Ovary (tissue), 9 donors: ENCODE results near the gene SNAI3. TPM values are rescaled to one million over a fixed set of nuclear protein-coding genes. Genes with fewer than 3 reads are reported as not detected.

Experiments
- DNase-seq, 5 donors: peaks; one replicate each; pipeline ENCODE4 v3.0.0-alpha.2; 2019 to 2020
- H3K27ac ChIP-seq, 2 donors: fragments of 200-600 bp; one replicate each; pipeline versions ENCODE4 v1.5.1 to v1.8.0; 2019 to 2022
- H3K27me3 ChIP-seq: fragments of 200-600 bp; one replicate; pipeline ENCODE4 v1.8.0; 2022
- H3K36me3 ChIP-seq: fragments of 200-600 bp; sonication (generic); one replicate; pipeline ENCODE4 v1.5.1; 2019
- H3K4me1 ChIP-seq: one replicate; pipeline ENCODE4 v1.8.1; 2013; ENCODE audit warnings: mild to moderate bottlenecking, moderate library complexity; ENCODE audit not compliant: insufficient read depth
- H3K4me3 ChIP-seq: fragments of 200-600 bp; sonication (generic); one replicate; pipeline ENCODE4 v1.5.1; 2017
- H3K9me3 ChIP-seq, 2 donors: fragments of 200-600 bp in 1 of 2; sonication (generic) in 1 of 2; one replicate each; pipeline versions ENCODE4 v1.5.1 to v1.8.1; 2013 to 2019; ENCODE audit warnings: mild to moderate bottlenecking in 1 of 2, moderate library complexity in 1 of 2
- CTCF ChIP-seq, 3 donors: fragments of 450-650 bp in 2 of 3; fragments of 200-600 bp in 1 of 3; IDR thresholded peaks; one replicate each; pipeline versions ENCODE4 v1.5.1 to v1.8.0; 2016 to 2022; ENCODE audit warnings: antibody characterized with exemption in 3 of 3, mild to moderate bottlenecking in 1 of 3
- EP300 ChIP-seq: sonication (generic); formaldehyde crosslinking; IDR thresholded peaks from one replicate; pipeline ENCODE4 v1.6.1; 2017; ENCODE audit warnings: antibody characterized with exemption
- POLR2A ChIP-seq: fragments of 450-650 bp; IDR thresholded peaks from one replicate; pipeline ENCODE4 v1.6.1; 2017; ENCODE audit warnings: antibody characterized with exemption, mild to moderate bottlenecking, moderate library complexity
- WGBS, 3 donors: extraction: QIAGEN DNeasy Blood & Tissue Kit in 1 of 3; methylation state at CpG; one replicate each; pipeline versions ENCODE4 v1.1.5 to v1.1.7; 2013 to 2017; 5-methylcytosine and 5-hydroxymethylcytosine counted together
- intact Hi-C, 4 donors: fragments of 100-400 bp; cut with DNase I; formaldehyde crosslinking; loops; one replicate each; pipeline versions ENCODE4 v1.11.0 to v1.15.1; 2022 to 2023
- polyA plus RNA-seq, 2 donors: library from polyadenylated mRNA; stranded (reverse); fragments of 200-250 nt in 1 of 2; fragments of 350-450 nt in 1 of 2; fragmentation: Illumina TruSeq in 1 of 2; extraction: RNeasy Lipid Tissue Mini Kit (QIAGEN cat#74804) in 1 of 2; gene quantifications; one replicate each; pipeline ENCODE4 v1.2.3, GENCODE V29; 2013 to 2014
- total RNA-seq, 7 donors: library from RNA; depleted of rRNA in 2 of 7; stranded (reverse); fragments of >200 nt in 2 of 7; fragmentation: NEBNext Ultra II Directional in 3 of 7; extraction: Animal tissue kit (Norgen Biotek cat#: 25700) in 3 of 7; gene quantifications; one replicate each; pipeline versions ENCODE4 v1.1.0 to v1.2.4, GENCODE V29; 2016 to 2023
- donor health status: DM: no; HTN: no; CAD: no; lungs with moderate emphysema.
- donor health status: DM: no; HTN: no; CAD: no.
- donor health status: Bipolar disorder and iron deficiency.
- donor health status: DM: yes; HTN: yes; CAD: no.
- donor health status: DM: no; HTN: no; CAD: no.
- donor health status: DM: yes; HTN: yes; CAD: no.

SNAI3 gene
- total and polyA plus RNA-seq, 9 donors: 0.12 to 1.0 (median 0.28) TPM; not detected in 4

GRCh38 chr16:88706965-88707826 lies 20.9 kb upstream of the SNAI3 start:
- no peak for TF ChIP-seq POLR2A
- TF ChIP-seq CTCF (IDR thresholded peaks at IDR 0.05): no peak
- no peak for TF ChIP-seq EP300
- Histone ChIP-seq H3K27me3 (no peaks in the 10 kb centered on the region), H3K36me3 (no peaks in the 10 kb centered on the region), H3K4me1 (peaks cover 5% of the 10 kb centered on the region), H3K4me3 (peak overlapping the region; percentile 98), H3K9me3 (no peaks in the 10 kb centered on the region), H3K27ac (no peak overlapping the region)
- DNase-seq: no peak
- 23 to 28% (median 26%) methylated on average over 17 of the region's 17 CpGs for WGBS, 3 donors
- intact Hi-C loops: no loop called here

GRCh38 chr16:88706229-88706964 lies 20.1 kb upstream of the SNAI3 start, which contains the start of the genes CTU2 and RNF166:
Gene CTU2 (plus strand): TSS chr16:88706503. CDS start chr16:88706531, 28 bp downstream.
Gene RNF166 (minus strand): TSS chr16:88706408. CDS start chr16:88706325, 83 bp downstream.
- peak within 1 kb of the TSS; percentile 71 to 72 for H3K27ac ChIP-seq
- no peaks in the 10 kb centered on the region for H3K36me3 ChIP-seq
- WGBS, 3 donors: 0 to 1% (median 1%) methylated on average over 51 to 86 of the region's 86 CpGs
- H3K27me3 ChIP-seq: no peaks in the 10 kb centered on the region
- peak; percentile 85 to 94 (median 92) for DNase-seq
- peak; percentile 86 for TF ChIP-seq POLR2A
- peak in 2 of 3 donors; percentile 13 to 35 for TF ChIP-seq CTCF (IDR thresholded peaks at IDR 0.05)
- TF ChIP-seq EP300: no peak
- no peaks in the 10 kb centered on the region for H3K9me3 ChIP-seq
- peaks cover 5% of the 10 kb centered on the region for H3K4me1 ChIP-seq
- H3K4me3 ChIP-seq: peak within 1 kb of the TSS; percentile 98
- intact Hi-C loops: no loop called here

- DNase-seq: no peak
- H3K9me3 ChIP-seq: no peaks in the 10 kb centered on the region
- peak overlapping the region; percentile 98 for H3K4me3 ChIP-seq
- H3K27ac ChIP-seq: peak overlapping the region; percentile 71 to 72
- peaks cover 8% of the 10 kb centered on the region for H3K4me1 ChIP-seq
- H3K27me3 ChIP-seq: no peaks in the 10 kb centered on the region
- no peak for TF ChIP-seq CTCF (IDR thresholded peaks at IDR 0.05)
- no peak for TF ChIP-seq POLR2A
- TF ChIP-seq EP300: no peak
- intact Hi-C loops: no loop called here
- H3K36me3 ChIP-seq: no peaks in the 10 kb centered on the region
- 0% methylated on average over 20 to 57 of the region's 57 CpGs for WGBS, 3 donors
Measured at GRCh38 chr16:88705801-88706228, 19.5 kb upstream of the SNAI3 start.

GRCh38 chr16:88705076-88705684 lies 18.9 kb upstream of the SNAI3 start:
- TF ChIP-seq EP300: no peak
- TF ChIP-seq POLR2A: peak; percentile 11
- TF ChIP-seq CTCF (IDR thresholded peaks at IDR 0.05): no peak
- H3K9me3 ChIP-seq: no peaks in the 10 kb centered on the region
- H3K36me3 ChIP-seq: no peaks in the 10 kb centered on the region
- H3K4me3 ChIP-seq: peak overlapping the region; percentile 98
- intact Hi-C loops: no loop called here
- H3K4me1 ChIP-seq: peaks cover 8% of the 10 kb centered on the region
- no peaks in the 10 kb centered on the region for H3K27me3 ChIP-seq
- DNase-seq: no peak
- WGBS, 3 donors: 27 to 40% (median 35%) methylated on average over 9 of the region's 9 CpGs
- peak overlapping the region; percentile 41 to 72 for H3K27ac ChIP-seq
